Measurements from ENCODE around the gene RANBP9. TPM values are rescaled to one million over a fixed set of nuclear protein-coding genes. Genes with fewer than 3 reads are reported as not detected.

Gene RANBP9
- total RNA-seq, 4 donors from 2014 or later = 44.7 to 93.1 (median 63.3) TPM

GRCh38 chr6:13593720-13594119, 117.9 kb downstream of the RANBP9 start:
- intact Hi-C loops (cut with DNase I; ENCODE audit: low total_unique reads) (no loop called here), in situ Hi-C loops (cut with MboI; ENCODE audit: low sequenced_read_pairs in 4 of 4) (no loop called here)
- H3K36me3 ChIP-seq = peaks cover 2 to 76% of the 10 kb centered on the region in 2 donors
- H3K27ac ChIP-seq = no peak overlapping the region
- no peaks in the 10 kb centered on the region for H3K27me3 ChIP-seq
- H3K4me1 ChIP-seq = no peaks in the 10 kb centered on the region
- H3K4me3 ChIP-seq = no peak overlapping the region
- TF ChIP-seq POLR2A (IDR thresholded peaks at IDR 0.05) = no peak
- TF ChIP-seq CTCF (IDR thresholded peaks at IDR 0.05 in 4 of 5, conservative IDR thresholded peaks at IDR 0.05 in 1 of 5) = no peak
- no peak for ATAC-seq
- DNase-seq = no peak
- no peaks in the 10 kb centered on the region for H3K9me3 ChIP-seq

- Histone ChIP-seq H3K36me3 (peaks cover 2 to 75% of the 10 kb centered on the region in 2 donors), H3K4me3 (no peak overlapping the region), H3K4me1 (no peaks in the 10 kb centered on the region), H3K27ac (no peak overlapping the region), H3K9me3 (no peaks in the 10 kb centered on the region), H3K27me3 (no peaks in the 10 kb centered on the region)
- in situ Hi-C loops (cut with MboI; ENCODE audit: low sequenced_read_pairs in 4 of 4) = no loop called here
- no peak for TF ChIP-seq CTCF (IDR thresholded peaks at IDR 0.05 in 4 of 5, conservative IDR thresholded peaks at IDR 0.05 in 1 of 5)
- TF ChIP-seq POLR2A (IDR thresholded peaks at IDR 0.05) = no peak
- intact Hi-C loops (cut with DNase I; ENCODE audit: low total_unique reads) = no loop called here
- no peak for ATAC-seq
- DNase-seq = no peak
These were observed 118.5 kb downstream of the RANBP9 start for GRCh38 chr6:13593103-13593502.

GRCh38 chr6:13591205-13591921, 120.3 kb downstream of the RANBP9 start:
- Histone ChIP-seq H3K36me3 (peaks cover 2 to 75% of the 10 kb centered on the region in 2 donors), H3K9me3 (no peaks in the 10 kb centered on the region), H3K27ac (no peak overlapping the region), H3K4me1 (no peaks in the 10 kb centered on the region), H3K4me3 (no peak overlapping the region), H3K27me3 (no peaks in the 10 kb centered on the region)
- ATAC-seq (no peak), DNase-seq (no peak)
- in situ Hi-C loops (cut with MboI; ENCODE audit: low sequenced_read_pairs in 4 of 4) = no loop called here
- intact Hi-C loops (cut with DNase I; ENCODE audit: low total_unique reads) = no loop called here
- TF ChIP-seq POLR2A (IDR thresholded peaks at IDR 0.05) (no peak), CTCF (IDR thresholded peaks at IDR 0.05 in 4 of 5, conservative IDR thresholded peaks at IDR 0.05 in 1 of 5) (no peak)

GRCh38 chr6:13590574-13591153, 121.0 kb downstream of the RANBP9 start:
- ATAC-seq (no peak), DNase-seq (no peak)
- no peak overlapping the region for H3K4me3 ChIP-seq
- no peak overlapping the region for H3K27ac ChIP-seq
- no peaks in the 10 kb centered on the region for H3K9me3 ChIP-seq
- no peaks in the 10 kb centered on the region for H3K4me1 ChIP-seq
- peaks cover 2 to 69% of the 10 kb centered on the region in 2 donors for H3K36me3 ChIP-seq
- intact Hi-C loops (cut with DNase I; ENCODE audit: low total_unique reads) (no loop called here), in situ Hi-C loops (cut with MboI; ENCODE audit: low sequenced_read_pairs in 4 of 4) (no loop called here)
- TF ChIP-seq POLR2A (IDR thresholded peaks at IDR 0.05) (no peak), CTCF (IDR thresholded peaks at IDR 0.05 in 4 of 5, conservative IDR thresholded peaks at IDR 0.05 in 1 of 5) (no peak)
- no peaks in the 10 kb centered on the region for H3K27me3 ChIP-seq

Data from gastrocnemius medialis (tissue), 4 donors.